HG02678 (cell line): ENCODE measurements around the gene TNFSF15.

Experiments used
- ATAC-seq: cut with Tn5 transposase; IDR thresholded peaks from one replicate; pipeline ENCODE4 v1.9.1; 2021; ENCODE audit warnings: mild to moderate bottlenecking, moderate library complexity; ENCODE audit not compliant: unreplicated experiment

Gene TNFSF15

GRCh38 chr9:114790521-114790920 lies 15.3 kb downstream of the TNFSF15 start:
- ATAC-seq, result no peak

- ATAC-seq, result no peak
Measured at GRCh38 chr9:114789006-114789405, 16.8 kb downstream of the TNFSF15 start.

GRCh38 chr9:114787781-114788498 lies 17.9 kb downstream of the TNFSF15 start:
- ATAC-seq, result no peak

- ATAC-seq, result no peak
Measured at GRCh38 chr9:114787214-114787613, 18.6 kb downstream of the TNFSF15 start.

GRCh38 chr9:114785866-114786650 lies 19.8 kb downstream of the TNFSF15 start:
- ATAC-seq, result no peak

GRCh38 chr9:114784721-114785279 lies 21.0 kb downstream of the TNFSF15 start:
- ATAC-seq, result no peak

- no peak for ATAC-seq
Measured at GRCh38 chr9:114782586-114782985, 23.3 kb downstream of the TNFSF15 start.

GRCh38 chr9:114779352-114779845 lies 26.4 kb downstream of the TNFSF15 start:
- no peak for ATAC-seq

- no peak for ATAC-seq
Measured at GRCh38 chr9:114777821-114778609, 27.8 kb downstream of the TNFSF15 start.

- ATAC-seq, result no peak
Measured at GRCh38 chr9:114776683-114777399, 29.0 kb downstream of the TNFSF15 start.

GRCh38 chr9:114775981-114776380 lies 29.9 kb downstream of the TNFSF15 start:
- ATAC-seq, result no peak

- ATAC-seq, result no peak
Measured at GRCh38 chr9:114775121-114775520, 30.7 kb downstream of the TNFSF15 start.

- no peak for ATAC-seq
Measured at GRCh38 chr9:114774524-114774923, 31.3 kb downstream of the TNFSF15 start.

- ATAC-seq, result no peak
Measured at GRCh38 chr9:114771889-114772288, 34.0 kb downstream of the TNFSF15 start.

GRCh38 chr9:114770991-114771390 lies 34.8 kb downstream of the TNFSF15 start:
- no peak for ATAC-seq

- no peak for ATAC-seq
Measured at GRCh38 chr9:114769624-114770023, 36.2 kb downstream of the TNFSF15 start.

- ATAC-seq, result no peak
Measured at GRCh38 chr9:114763220-114763619, 42.6 kb downstream of the TNFSF15 start.

GRCh38 chr9:114761523-114761922 lies 44.3 kb downstream of the TNFSF15 start:
- ATAC-seq, result no peak

GRCh38 chr9:114759512-114760341 lies 46.1 kb downstream of the TNFSF15 start:
- no peak for ATAC-seq
